Neural cell (in vitro differentiated cells): ENCODE data around the gene MLLT6. TPM values are rescaled to one million over a fixed set of nuclear protein-coding genes. Genes with fewer than 3 reads are reported as not detected.

Experiments
- H2AFZ ChIP-seq: fragments of 200-600, 300-800 bp; sonication (generic), shearing (Covaris generic); 2 replicates; pipeline ENCODE4 v1.6.0; 2014; ENCODE audit warnings: low read depth, mild to moderate bottlenecking, antibody characterized with exemption, low read length, moderate library complexity
- H3F3A ChIP-seq: fragments of 200-600 bp; shearing (Covaris generic); 2 replicates; pipeline ENCODE4 v1.6.1; 2016; ENCODE audit warnings: mild to moderate bottlenecking, moderate library complexity, mixed read lengths, antibody characterized with exemption, low read length; ENCODE audit not compliant: insufficient read depth, poor library complexity, severe bottlenecking
- H3K27ac ChIP-seq: fragments of 200-600, 300-800 bp; sonication (generic), shearing (Covaris generic); 2 replicates; pipeline ENCODE4 v1.5.1; 2014; ENCODE audit warnings: mild to moderate bottlenecking, low read length, moderate library complexity
- H3K27me3 ChIP-seq: fragments of 300-800, 200-600 bp; sonication (generic), shearing (Covaris generic); 2 replicates; pipeline ENCODE4 v1.6.0; 2014; ENCODE audit warnings: mild to moderate bottlenecking, low read depth, low read length, moderate library complexity; ENCODE audit not compliant: insufficient read depth
- H3K36me3 ChIP-seq: fragments of 300-800, 200-600 bp; sonication (generic), shearing (Covaris generic); 2 replicates; pipeline ENCODE4 v1.5.1; 2014; ENCODE audit warnings: mild to moderate bottlenecking, antibody characterized with exemption, low read length, moderate library complexity; ENCODE audit not compliant: insufficient read depth
- H3K4me2 ChIP-seq: fragments of 300-800, 200-600 bp; sonication (generic), shearing (Covaris generic); 2 replicates; pipeline ENCODE4 v1.6.0; 2014; ENCODE audit warnings: mild to moderate bottlenecking, low read length
- H3K4me3 ChIP-seq: fragments of 300-800, 200-600 bp; sonication (generic), shearing (Covaris generic); 2 replicates; pipeline ENCODE4 v1.5.1; 2014; ENCODE audit warnings: mild to moderate bottlenecking, low read length, moderate library complexity
- H3K79me2 ChIP-seq: fragments of 200-600 bp; shearing (Covaris generic); replicated peaks from 2 replicates; pipeline ENCODE4 v1.6.0; 2014; ENCODE audit warnings: mild to moderate bottlenecking, low read length, moderate library complexity; ENCODE audit not compliant: insufficient read depth
- H3K9ac ChIP-seq: fragments of 300-800, 200-600 bp; sonication (generic), shearing (Covaris generic); 2 replicates; pipeline ENCODE4 v1.6.1; 2016; ENCODE audit warnings: mild to moderate bottlenecking, low read length, mixed read lengths
- H3K9me2 ChIP-seq: fragments of 200-600 bp; shearing (Covaris generic); 2 replicates; pipeline ENCODE4 v1.6.1; 2016; ENCODE audit warnings: mild to moderate bottlenecking, low read length, mixed read lengths; ENCODE audit not compliant: insufficient read depth
- H3K9me3 ChIP-seq: fragments of 200-600, 300-800 bp; sonication (generic), shearing (Covaris generic); 2 replicates; pipeline ENCODE4 v1.6.1; 2016; ENCODE audit warnings: mild to moderate bottlenecking, mixed run types, low read length, moderate library complexity, mixed read lengths
- H4K20me1 ChIP-seq: fragments of 200-600 bp; shearing (Covaris generic); 2 replicates; pipeline ENCODE4 v1.6.1; 2016; ENCODE audit warnings: mild to moderate bottlenecking, mixed run types; ENCODE audit not compliant: insufficient read depth
- EP300 ChIP-seq: fragments of 450-650 bp; conservative IDR thresholded peaks from 2 replicates; pipeline ENCODE4 v1.6.1; 2014; ENCODE audit warnings: antibody characterized with exemption, mild to moderate bottlenecking, moderate library complexity; ENCODE audit not compliant: poor library complexity, severe bottlenecking
- EZH2 ChIP-seq: fragments of 200-600, 300-800 bp; shearing (Covaris generic), sonication (generic); IDR thresholded peaks from 2 replicates; pipeline ENCODE4 v1.6.1; 2014; ENCODE audit warnings: antibody characterized with exemption, low read length, borderline replicate concordance, mild to moderate bottlenecking; ENCODE audit not compliant: insufficient read depth, poor library complexity, severe bottlenecking
- MXI1 ChIP-seq: fragments of 450-650 bp; conservative IDR thresholded peaks from 2 replicates; pipeline ENCODE4 v1.6.1; 2014; ENCODE audit warnings: antibody characterized with exemption, mild to moderate bottlenecking; ENCODE audit not compliant: poor library complexity, severe bottlenecking
- POLR2AphosphoS5 ChIP-seq: IDR thresholded peaks from 2 replicates; pipeline ENCODE4 v1.6.1; 2012
- RAD21 ChIP-seq: fragments of 450-650 bp; conservative IDR thresholded peaks from 2 replicates; pipeline ENCODE4 v1.6.1; 2014; ENCODE audit warnings: antibody characterized with exemption, mild to moderate bottlenecking, moderate library complexity
- SMC3 ChIP-seq: fragments of 450-650 bp; conservative IDR thresholded peaks from 2 replicates; pipeline ENCODE4 v1.6.1; 2014; ENCODE audit warnings: antibody characterized with exemption, mild to moderate bottlenecking, moderate library complexity; ENCODE audit not compliant: poor library complexity
- TAF1 ChIP-seq: IDR thresholded peaks from 2 replicates; pipeline ENCODE4 v1.6.1; 2012; ENCODE audit warnings: low read depth
- polyA plus RNA-seq: library from polyadenylated mRNA; depleted of rRNA; stranded (reverse); fragments of >200 nt; gene quantifications from 2 replicates; pipeline ENCODE4 v1.2.3, GENCODE V29; 2014
- TF ChIP-seq, protein P1 (sequence below): fragments of 450-650 bp; IDR thresholded peaks from 2 replicates; pipeline ENCODE4 v1.5.1; 2014; ENCODE audit warnings: antibody characterized with exemption, mild to moderate bottlenecking, moderate library complexity; ENCODE audit not compliant: poor library complexity, severe bottlenecking
- TF ChIP-seq, protein P2 (sequence below): IDR thresholded peaks from 2 replicates; pipeline ENCODE4 v1.6.1; 2012; ENCODE audit warnings: borderline replicate concordance

The MLLT6 gene
- polyA plus RNA-seq, 1 donor from 2014 or later, result 19.7 TPM

DNA sequence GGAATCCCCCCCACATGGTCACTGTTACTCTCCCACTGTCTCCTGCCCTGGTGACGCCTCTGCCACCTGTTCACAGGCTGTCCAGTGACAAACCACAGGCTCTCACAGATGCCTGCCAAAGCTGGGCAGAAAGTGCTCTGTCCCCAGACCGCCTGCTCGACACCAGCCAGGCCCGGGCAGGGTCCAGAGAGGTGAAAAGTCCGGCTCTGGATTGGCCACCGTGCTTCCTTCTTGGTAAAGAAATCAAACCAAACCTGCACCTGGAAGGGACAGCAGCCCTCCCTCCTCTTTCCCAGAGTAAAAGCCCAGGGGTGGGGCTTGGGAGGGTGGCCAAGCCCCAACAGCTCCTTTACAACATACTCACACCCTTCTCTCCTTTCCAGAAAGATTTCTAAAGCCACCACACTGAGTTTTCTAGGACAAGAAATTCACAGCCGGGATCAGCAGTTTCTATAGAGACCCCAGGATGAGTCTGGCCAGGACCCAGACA is 36.9 kb downstream of the MLLT6 start:
- H3K4me3 ChIP-seq, result peak overlapping the region; percentile 62
- H3K27ac ChIP-seq, result peak overlapping the region; percentile 24
- H3K79me2 ChIP-seq, result peaks cover 71% of the 10 kb centered on the region
- no peaks in the 10 kb centered on the region for H3K36me3 ChIP-seq
- H3K9me3 ChIP-seq, result no peaks in the 10 kb centered on the region
- no peaks in the 10 kb centered on the region for H3K27me3 ChIP-seq
- H4K20me1 ChIP-seq, result peaks cover 23% of the 10 kb centered on the region
- H2AFZ ChIP-seq, result no peak overlapping the region
- no peaks in the 10 kb centered on the region for H3F3A ChIP-seq
- H3K4me2 ChIP-seq, result no peak overlapping the region
- no peaks in the 10 kb centered on the region for H3K9me2 ChIP-seq
- H3K9ac ChIP-seq, result peak overlapping the region; percentile 59
- TF ChIP-seq RAD21, result no peak
- TF ChIP-seq MXI1, result no peak
- TF ChIP-seq EZH2, result no peak
- TF ChIP-seq, protein P1, sequence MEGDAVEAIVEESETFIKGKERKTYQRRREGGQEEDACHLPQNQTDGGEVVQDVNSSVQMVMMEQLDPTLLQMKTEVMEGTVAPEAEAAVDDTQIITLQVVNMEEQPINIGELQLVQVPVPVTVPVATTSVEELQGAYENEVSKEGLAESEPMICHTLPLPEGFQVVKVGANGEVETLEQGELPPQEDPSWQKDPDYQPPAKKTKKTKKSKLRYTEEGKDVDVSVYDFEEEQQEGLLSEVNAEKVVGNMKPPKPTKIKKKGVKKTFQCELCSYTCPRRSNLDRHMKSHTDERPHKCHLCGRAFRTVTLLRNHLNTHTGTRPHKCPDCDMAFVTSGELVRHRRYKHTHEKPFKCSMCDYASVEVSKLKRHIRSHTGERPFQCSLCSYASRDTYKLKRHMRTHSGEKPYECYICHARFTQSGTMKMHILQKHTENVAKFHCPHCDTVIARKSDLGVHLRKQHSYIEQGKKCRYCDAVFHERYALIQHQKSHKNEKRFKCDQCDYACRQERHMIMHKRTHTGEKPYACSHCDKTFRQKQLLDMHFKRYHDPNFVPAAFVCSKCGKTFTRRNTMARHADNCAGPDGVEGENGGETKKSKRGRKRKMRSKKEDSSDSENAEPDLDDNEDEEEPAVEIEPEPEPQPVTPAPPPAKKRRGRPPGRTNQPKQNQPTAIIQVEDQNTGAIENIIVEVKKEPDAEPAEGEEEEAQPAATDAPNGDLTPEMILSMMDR, result no peak
- TF ChIP-seq, protein P2, sequence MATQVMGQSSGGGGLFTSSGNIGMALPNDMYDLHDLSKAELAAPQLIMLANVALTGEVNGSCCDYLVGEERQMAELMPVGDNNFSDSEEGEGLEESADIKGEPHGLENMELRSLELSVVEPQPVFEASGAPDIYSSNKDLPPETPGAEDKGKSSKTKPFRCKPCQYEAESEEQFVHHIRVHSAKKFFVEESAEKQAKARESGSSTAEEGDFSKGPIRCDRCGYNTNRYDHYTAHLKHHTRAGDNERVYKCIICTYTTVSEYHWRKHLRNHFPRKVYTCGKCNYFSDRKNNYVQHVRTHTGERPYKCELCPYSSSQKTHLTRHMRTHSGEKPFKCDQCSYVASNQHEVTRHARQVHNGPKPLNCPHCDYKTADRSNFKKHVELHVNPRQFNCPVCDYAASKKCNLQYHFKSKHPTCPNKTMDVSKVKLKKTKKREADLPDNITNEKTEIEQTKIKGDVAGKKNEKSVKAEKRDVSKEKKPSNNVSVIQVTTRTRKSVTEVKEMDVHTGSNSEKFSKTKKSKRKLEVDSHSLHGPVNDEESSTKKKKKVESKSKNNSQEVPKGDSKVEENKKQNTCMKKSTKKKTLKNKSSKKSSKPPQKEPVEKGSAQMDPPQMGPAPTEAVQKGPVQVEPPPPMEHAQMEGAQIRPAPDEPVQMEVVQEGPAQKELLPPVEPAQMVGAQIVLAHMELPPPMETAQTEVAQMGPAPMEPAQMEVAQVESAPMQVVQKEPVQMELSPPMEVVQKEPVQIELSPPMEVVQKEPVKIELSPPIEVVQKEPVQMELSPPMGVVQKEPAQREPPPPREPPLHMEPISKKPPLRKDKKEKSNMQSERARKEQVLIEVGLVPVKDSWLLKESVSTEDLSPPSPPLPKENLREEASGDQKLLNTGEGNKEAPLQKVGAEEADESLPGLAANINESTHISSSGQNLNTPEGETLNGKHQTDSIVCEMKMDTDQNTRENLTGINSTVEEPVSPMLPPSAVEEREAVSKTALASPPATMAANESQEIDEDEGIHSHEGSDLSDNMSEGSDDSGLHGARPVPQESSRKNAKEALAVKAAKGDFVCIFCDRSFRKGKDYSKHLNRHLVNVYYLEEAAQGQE, result no peak
- TF ChIP-seq POLR2AphosphoS5, result no peak
- no peak for TF ChIP-seq EP300
- no peak for TF ChIP-seq SMC3
- no peak for TF ChIP-seq TAF1

DNA sequence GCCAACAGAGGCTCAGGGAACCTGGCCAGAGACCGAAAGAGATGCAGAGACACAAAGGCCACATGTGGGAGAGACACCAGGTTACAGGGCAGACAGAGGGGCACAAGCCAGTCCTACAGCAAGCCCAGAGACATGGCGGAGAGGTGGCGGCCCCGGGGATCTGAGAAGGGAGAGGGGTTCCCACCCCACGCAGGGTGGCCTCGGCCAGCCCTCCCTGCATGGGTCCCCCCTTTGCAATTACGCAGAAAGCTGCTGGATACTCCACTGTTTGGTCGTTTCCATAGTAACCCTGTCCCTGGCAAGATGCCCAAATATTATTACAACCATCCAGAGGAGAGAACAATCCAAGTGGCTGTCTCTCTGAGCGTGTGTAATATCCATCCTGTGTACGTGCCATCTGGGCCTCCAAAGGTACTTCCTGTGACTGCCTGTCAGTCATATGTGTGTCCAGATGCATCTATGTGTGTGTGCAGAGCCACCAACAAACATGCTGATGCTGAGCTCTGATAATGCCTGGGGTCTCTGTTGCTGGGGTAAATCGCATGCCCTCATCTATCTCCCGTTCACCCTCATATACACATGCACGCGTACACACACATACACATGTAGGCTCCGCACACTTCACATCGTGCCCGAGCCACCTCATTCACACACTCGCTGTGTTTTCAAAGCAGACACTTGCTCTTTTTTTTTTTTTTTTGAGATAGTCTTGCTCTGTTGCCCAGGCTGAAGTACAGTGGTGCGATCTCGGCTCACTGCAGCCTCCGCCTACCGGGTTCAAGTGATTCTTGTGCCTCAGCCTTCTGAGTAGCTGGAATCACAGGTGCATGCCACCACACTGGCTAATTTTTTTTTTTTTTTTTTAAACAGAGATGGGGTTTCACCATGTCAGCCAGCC is 37.6 kb downstream of the MLLT6 start:
- Histone ChIP-seq H3F3A (no peaks in the 10 kb centered on the region), H4K20me1 (peaks cover 23% of the 10 kb centered on the region), H3K36me3 (no peaks in the 10 kb centered on the region), H3K9ac (peak overlapping the region; percentile 59), H3K4me2 (no peak overlapping the region), H2AFZ (no peak overlapping the region), H3K9me3 (no peaks in the 10 kb centered on the region), H3K79me2 (peaks cover 78% of the 10 kb centered on the region), H3K27ac (peak overlapping the region; percentile 83), H3K4me3 (peak overlapping the region; percentile 62), H3K27me3 (no peaks in the 10 kb centered on the region), H3K9me2 (no peaks in the 10 kb centered on the region)
- TF ChIP-seq POLR2AphosphoS5 (no peak), TAF1 (no peak)
